Loucy (cell line): ENCODE results near the gene NKAIN4.

Experiments used
- CTCF ChIP-seq: fragments of 200-600 bp; sonication (generic); conservative IDR thresholded peaks from 2 replicates; pipeline ENCODE4 v1.5.1; 2014; ENCODE audit warnings: mild to moderate bottlenecking, antibody characterized with exemption, low read length
- EZH2phosphoT487 ChIP-seq: fragments of 200-600 bp; IDR thresholded peaks from 2 replicates; pipeline ENCODE4 v1.6.1; 2018; ENCODE audit warnings: antibody characterized with exemption, mild to moderate bottlenecking, moderate library complexity, borderline replicate concordance

- no peak for TF ChIP-seq CTCF
- TF ChIP-seq EZH2phosphoT487, result no peak
Measured at GRCh38 chr20:63244468-63244867, 9.8 kb downstream of the NKAIN4 start.
